HCT116 (cell line): ENCODE results near the gene SEZ6. TPM values are rescaled to one million over a fixed set of nuclear protein-coding genes. Genes with fewer than 3 reads are reported as not detected.
A peak's percentile ranks its signal among the peaks of the same experiment; 100 is the strongest.

Experiments used
- ATAC-seq: fragments of 200-7000 bp; cut with Tn5 transposase; 2 replicates; pipeline ENCODE4 v1.9.1; 2020; ENCODE audit warnings: mild to moderate bottlenecking, moderate library complexity
- BruUV-seq: library from RNA; stranded (reverse); fragments of 400-500 nt; replicated peaks from 2 replicates; lab custom pipeline; 2021; lab: Mats Ljungman, UMichigan
- CTCF ChIA-PET: fragments of 300-600 bp; sonication (Branson Sonifier 250); formaldehyde crosslinking; loops from one replicate; lab custom pipeline; 2021; ENCODE audit warnings: antibody characterized with exemption; lab: Charles Lee
- POLR2A ChIA-PET: fragments of 300-600, 350-600 bp; sonication (Branson Sonifier 250); formaldehyde crosslinking; loops from one replicate; lab custom pipeline; 2021; ENCODE audit warnings: antibody characterized with exemption; lab: Charles Lee
- RAD21 ChIA-PET, 2 experiments: fragments of 300-600 bp; sonication (Branson Sonifier 250); formaldehyde crosslinking; loops; one replicate each; lab custom pipeline; 2023; ENCODE audit warnings: low total read pairs in 2 of 2; ENCODE audit not compliant: uncharacterized antibody in 2 of 2, unreplicated experiment in 2 of 2, low non-redundant PET in 1 of 2; lab: Charles Lee
- DNase-seq: peaks from one replicate; pipeline ENCODE4 v3.0.0-alpha.2; 2010; ENCODE audit warnings: low read depth, low spot score
- H2AFZ ChIP-seq: fragments of 200-600 bp; shearing (Covaris generic), sonication (generic); 2 replicates; pipeline ENCODE4 v1.6.1; 2017; ENCODE audit warnings: low read depth, mixed run types, mixed read lengths, antibody characterized with exemption, low read length; ENCODE audit not compliant: poor library complexity, severe bottlenecking
- H3K27ac ChIP-seq: 2 replicates; pipeline ENCODE4 v1.5.1; 2012; ENCODE audit warnings: low read depth, low read length
- H3K27me3 ChIP-seq: fragments of 200-600 bp; sonication (generic); 2 replicates; pipeline ENCODE4 v1.6.1; 2016; ENCODE audit warnings: mixed run types, low read length, mixed read lengths; ENCODE audit not compliant: insufficient read depth
- H3K36me3 ChIP-seq, 2 experiments: fragments of 200-500 bp in 1 of 2; fragments of 200-600 bp in 1 of 2; sonication (Bioruptor generic) in 1 of 2; sonication (generic) in 1 of 2; 2 replicates each; pipeline versions ENCODE4 v1.5.1 to v1.6.1; 2014 to 2016; ENCODE audit warnings: low read length in 2 of 2, inconsistent platforms in 1 of 2, mixed read lengths in 1 of 2, mixed run types in 1 of 2; ENCODE audit not compliant: insufficient read depth in 2 of 2, control insufficient read depth in 1 of 2
- H3K4me1 ChIP-seq, 2 experiments: fragments of 200-600 bp in 1 of 2; sonication (generic) in 1 of 2; 2 replicates each; pipeline versions ENCODE4 v1.5.1 to v1.6.1; 2012 to 2017; ENCODE audit warnings: low read length in 2 of 2, inconsistent platforms in 1 of 2, mild to moderate bottlenecking in 1 of 2, mixed read lengths in 1 of 2, mixed run types in 1 of 2, moderate library complexity in 1 of 2; ENCODE audit not compliant: insufficient read depth in 2 of 2, control insufficient read depth in 1 of 2
- H3K4me2 ChIP-seq: fragments of 200-600 bp; sonication (generic); 2 replicates; pipeline ENCODE4 v1.6.1; 2017; ENCODE audit warnings: mixed run types, low read length, mixed read lengths
- H3K4me3 ChIP-seq, 2 experiments: fragments of 200-600 bp in 1 of 2; sonication (generic) in 1 of 2; replicated peaks in 1 of 2; 2 replicates each; pipeline ENCODE4 v1.5.1; 2011 to 2016; ENCODE audit warnings: low read length in 2 of 2, control low read depth in 1 of 2, low read depth in 1 of 2, mild to moderate bottlenecking in 1 of 2, mixed read lengths in 1 of 2, mixed run types in 1 of 2
- H3K79me2 ChIP-seq: fragments of 200-600 bp; sonication (generic); 2 replicates; pipeline ENCODE4 v1.6.1; 2017; ENCODE audit warnings: mild to moderate bottlenecking, mixed run types, low read length, moderate library complexity, mixed read lengths; ENCODE audit not compliant: insufficient read depth
- H3K9ac ChIP-seq: fragments of 200-600 bp; sonication (generic); 2 replicates; pipeline ENCODE4 v1.6.1; 2016; ENCODE audit warnings: low read length, mixed read lengths
- H3K9me2 ChIP-seq: fragments of 200-600 bp; sonication (generic), shearing (Covaris generic); 2 replicates; pipeline ENCODE4 v1.6.1; 2017; ENCODE audit warnings: mixed run types, mild to moderate bottlenecking, moderate library complexity; ENCODE audit not compliant: insufficient read depth
- H3K9me3 ChIP-seq, 2 experiments: fragments of 200-500 bp in 1 of 2; fragments of 200-600 bp in 1 of 2; sonication (Bioruptor generic) in 1 of 2; sonication (generic) in 1 of 2; 2 replicates each; pipeline ENCODE4 v1.6.1; 2014 to 2017; ENCODE audit warnings: low read length in 2 of 2, mixed read lengths in 2 of 2, inconsistent platforms in 1 of 2, low read depth in 1 of 2, mild to moderate bottlenecking in 1 of 2, mixed run types in 1 of 2, moderate library complexity in 1 of 2; ENCODE audit not compliant: control insufficient read depth in 1 of 2, insufficient read depth in 1 of 2
- H4K20me1 ChIP-seq: fragments of 200-600 bp; sonication (generic), shearing (Covaris generic); 2 replicates; pipeline ENCODE4 v1.6.1; 2017; ENCODE audit warnings: mixed run types, mild to moderate bottlenecking, moderate library complexity; ENCODE audit not compliant: insufficient read depth
- EGR1 ChIP-seq: IDR thresholded peaks from 2 replicates; pipeline ENCODE4 v1.6.1; 2012; ENCODE audit warnings: low read depth
- EZH2 ChIP-seq: fragments of 200-600 bp; sonication (generic); IDR thresholded peaks from 2 replicates; pipeline ENCODE4 v1.6.1; 2017; ENCODE audit warnings: antibody characterized with exemption, mixed run types
- EZH2phosphoT487 ChIP-seq: fragments of 200-600 bp; IDR thresholded peaks from 2 replicates; pipeline ENCODE4 v1.6.1; 2018; ENCODE audit warnings: antibody characterized with exemption, borderline replicate concordance
- JUND ChIP-seq: IDR thresholded peaks from 2 replicates; pipeline ENCODE4 v1.6.1; 2012
- POLR2AphosphoS5 ChIP-seq: IDR thresholded peaks from 2 replicates; pipeline ENCODE4 v1.6.1; 2011; ENCODE audit warnings: mild to moderate bottlenecking, low read depth, low read length, moderate library complexity
- TCF7L2 ChIP-seq: IDR thresholded peaks from 2 replicates; pipeline ENCODE4 v1.7.0; 2011; ENCODE audit warnings: borderline replicate concordance, inconsistent platforms; ENCODE audit not compliant: insufficient read depth, insufficient read length; ENCODE audit errors: extremely low read depth
- ZFX ChIP-seq: fragments of 450-650 bp; IDR thresholded peaks from 2 replicates; pipeline ENCODE4 v1.6.1; 2017
- intact Hi-C: fragments of 100-400 bp; cut with micrococcal nuclease; formaldehyde crosslinking; loops from 2 replicates; pipeline ENCODE4 v1.10.0; 2022
- total RNA-seq: library from RNA; stranded (reverse); gene quantifications from one replicate; pipeline ENCODE4 v1.2.1, GENCODE V29; 2021; ENCODE audit not compliant: unreplicated experiment
- TF ChIP-seq, protein P1 (sequence below): IDR thresholded peaks from 2 replicates; pipeline ENCODE4 v1.6.1; 2012
- TF ChIP-seq, protein P2 (sequence below): IDR thresholded peaks from 2 replicates; pipeline ENCODE4 v1.6.1; 2011; ENCODE audit warnings: mild to moderate bottlenecking, low read length, moderate library complexity; ENCODE audit not compliant: insufficient replicate concordance; ENCODE audit errors: extremely low read depth
- TF ChIP-seq, protein P3 (sequence below), 3 experiments: fragments of 200-600 bp in 1 of 3; sonication (generic) in 1 of 3; IDR thresholded peaks in 2 of 3; conservative IDR thresholded peaks in 1 of 3; 2 replicates each; pipeline ENCODE4 v1.5.1; 2012 to 2017; ENCODE audit warnings: low read depth in 2 of 3, low read length in 2 of 3, antibody characterized with exemption in 1 of 3, borderline replicate concordance in 1 of 3, control low read depth in 1 of 3, mild to moderate bottlenecking in 1 of 3, mixed read lengths in 1 of 3, mixed run types in 1 of 3, moderate library complexity in 1 of 3; ENCODE audit not compliant: insufficient read depth in 1 of 3

The SEZ6 gene
- total RNA-seq, 1 experiment from 2014 or later: 0.22 TPM

DNA sequence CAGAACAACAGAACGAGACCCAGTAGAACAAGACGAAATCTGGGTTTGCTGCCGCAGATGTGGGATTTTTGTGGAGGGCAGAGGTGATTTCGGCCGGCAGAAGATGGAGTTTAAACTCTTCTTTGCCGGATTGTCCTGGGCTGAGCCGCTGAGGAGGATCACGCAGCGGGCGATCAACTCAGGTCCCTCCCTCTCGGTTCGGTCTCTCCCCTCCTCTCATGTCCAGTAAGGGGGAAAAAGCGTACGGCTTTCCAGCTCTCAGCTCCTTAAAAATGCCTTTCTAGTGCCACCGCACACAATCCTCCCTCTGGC is 57.0 kb downstream of the SEZ6 start:
- Histone ChIP-seq H3K9me2 (no peaks in the 10 kb centered on the region), H3K4me1 (peaks cover 16 to 28% of the 10 kb centered on the region in 2 experiments), H3K79me2 (peaks cover 71% of the 10 kb centered on the region), H3K9ac (peak overlapping the region; percentile 70), H3K9me3 (no peaks in the 10 kb centered on the region), H4K20me1 (no peaks in the 10 kb centered on the region), H2AFZ (no peak overlapping the region), H3K4me2 (peak overlapping the region; percentile 90), H3K27me3 (no peaks in the 10 kb centered on the region), H3K27ac (peak overlapping the region; percentile 83)
- intact Hi-C loops: no loop called here
- no peak for ATAC-seq
- DNase-seq: no peak
- POLR2A ChIA-PET: interaction anchor here (1.3 to 1.8 kb wide), 2 partner anchors 221 to 229 kb away, joined by 6 to 10 read pairs; partner anchors contain the start of genes NEK8 and RPL23A
- BruUV-seq: TSS peak; percentile 34
- RAD21 ChIA-PET: no interaction called here
- CTCF ChIA-PET: interaction anchor here (1.6 to 4.5 kb wide), 2 partner anchors 17 to 222 kb away, joined by 7 to 44 read pairs; partner anchors contain the start of gene TLCD1
- no peak for TF ChIP-seq EZH2
- TF ChIP-seq, protein P1, sequence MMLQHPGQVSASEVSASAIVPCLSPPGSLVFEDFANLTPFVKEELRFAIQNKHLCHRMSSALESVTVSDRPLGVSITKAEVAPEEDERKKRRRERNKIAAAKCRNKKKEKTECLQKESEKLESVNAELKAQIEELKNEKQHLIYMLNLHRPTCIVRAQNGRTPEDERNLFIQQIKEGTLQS: no peak
- TF ChIP-seq TCF7L2: no peak
- TF ChIP-seq, protein P2, sequence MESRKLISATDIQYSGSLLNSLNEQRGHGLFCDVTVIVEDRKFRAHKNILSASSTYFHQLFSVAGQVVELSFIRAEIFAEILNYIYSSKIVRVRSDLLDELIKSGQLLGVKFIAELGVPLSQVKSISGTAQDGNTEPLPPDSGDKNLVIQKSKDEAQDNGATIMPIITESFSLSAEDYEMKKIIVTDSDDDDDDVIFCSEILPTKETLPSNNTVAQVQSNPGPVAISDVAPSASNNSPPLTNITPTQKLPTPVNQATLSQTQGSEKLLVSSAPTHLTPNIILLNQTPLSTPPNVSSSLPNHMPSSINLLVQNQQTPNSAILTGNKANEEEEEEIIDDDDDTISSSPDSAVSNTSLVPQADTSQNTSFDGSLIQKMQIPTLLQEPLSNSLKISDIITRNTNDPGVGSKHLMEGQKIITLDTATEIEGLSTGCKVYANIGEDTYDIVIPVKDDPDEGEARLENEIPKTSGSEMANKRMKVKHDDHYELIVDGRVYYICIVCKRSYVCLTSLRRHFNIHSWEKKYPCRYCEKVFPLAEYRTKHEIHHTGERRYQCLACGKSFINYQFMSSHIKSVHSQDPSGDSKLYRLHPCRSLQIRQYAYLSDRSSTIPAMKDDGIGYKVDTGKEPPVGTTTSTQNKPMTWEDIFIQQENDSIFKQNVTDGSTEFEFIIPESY: no peak
- TF ChIP-seq EZH2phosphoT487: no peak
- TF ChIP-seq EGR1: no peak
- no peak for TF ChIP-seq JUND
- TF ChIP-seq ZFX: no peak
- TF ChIP-seq, protein P3, sequence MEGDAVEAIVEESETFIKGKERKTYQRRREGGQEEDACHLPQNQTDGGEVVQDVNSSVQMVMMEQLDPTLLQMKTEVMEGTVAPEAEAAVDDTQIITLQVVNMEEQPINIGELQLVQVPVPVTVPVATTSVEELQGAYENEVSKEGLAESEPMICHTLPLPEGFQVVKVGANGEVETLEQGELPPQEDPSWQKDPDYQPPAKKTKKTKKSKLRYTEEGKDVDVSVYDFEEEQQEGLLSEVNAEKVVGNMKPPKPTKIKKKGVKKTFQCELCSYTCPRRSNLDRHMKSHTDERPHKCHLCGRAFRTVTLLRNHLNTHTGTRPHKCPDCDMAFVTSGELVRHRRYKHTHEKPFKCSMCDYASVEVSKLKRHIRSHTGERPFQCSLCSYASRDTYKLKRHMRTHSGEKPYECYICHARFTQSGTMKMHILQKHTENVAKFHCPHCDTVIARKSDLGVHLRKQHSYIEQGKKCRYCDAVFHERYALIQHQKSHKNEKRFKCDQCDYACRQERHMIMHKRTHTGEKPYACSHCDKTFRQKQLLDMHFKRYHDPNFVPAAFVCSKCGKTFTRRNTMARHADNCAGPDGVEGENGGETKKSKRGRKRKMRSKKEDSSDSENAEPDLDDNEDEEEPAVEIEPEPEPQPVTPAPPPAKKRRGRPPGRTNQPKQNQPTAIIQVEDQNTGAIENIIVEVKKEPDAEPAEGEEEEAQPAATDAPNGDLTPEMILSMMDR (IDR thresholded peaks at IDR 0.05 in 2 of 3, conservative IDR thresholded peaks at IDR 0.05 in 1 of 3; ENCODE audit: borderline replicate concordance in 1 of 3, insufficient read depth in 1 of 3, low read depth in 2 of 3, low read length in 2 of 3): no peak
- no peak for TF ChIP-seq POLR2AphosphoS5
- TF ChIP-seq, all 23 proteins: peak for 0
- Histone ChIP-seq H3K4me3 (peak overlapping the region; percentile 81 to 92), H3K36me3 (peaks cover 6 to 7% of the 10 kb centered on the region in 2 experiments; a peak in 3 of 4 replicates)
